GM23248 (cell line): ENCODE data around the gene NEMP2.

ENCODE experiments used
- EZH2 ChIP-seq: fragments of 200-600 bp; sonication (generic); IDR thresholded peaks from 2 replicates; pipeline ENCODE4 v1.6.1; 2018; ENCODE audit warnings: antibody characterized with exemption, mild to moderate bottlenecking; ENCODE audit not compliant: insufficient read depth, poor library complexity, severe bottlenecking
- EZH2phosphoT487 ChIP-seq: fragments of 200-600 bp; sonication (generic); IDR thresholded peaks from 2 replicates; pipeline ENCODE4 v1.6.1; 2018; ENCODE audit warnings: antibody characterized with exemption, moderate library complexity, mild to moderate bottlenecking, low read depth; ENCODE audit not compliant: insufficient read depth

DNA sequence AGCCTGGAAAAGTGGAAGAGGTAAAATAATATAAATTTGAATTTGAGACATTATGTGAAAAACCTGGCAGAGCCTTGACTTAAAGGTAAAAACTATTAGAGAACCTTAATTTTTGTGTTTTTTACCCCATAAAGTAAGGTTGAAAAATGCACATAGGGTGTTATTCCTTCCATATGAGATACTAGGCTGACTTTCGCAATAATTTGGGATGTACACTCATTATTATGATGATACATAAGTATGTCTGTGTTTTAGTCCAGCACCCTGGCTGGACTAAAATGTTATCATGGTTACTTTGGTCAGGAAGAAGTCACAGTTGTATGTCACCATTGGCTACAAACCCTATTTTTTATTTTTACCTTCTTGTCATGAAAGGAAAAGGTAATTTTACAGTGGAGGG, 19.8 kb downstream of the NEMP2 start:
- TF ChIP-seq EZH2phosphoT487 (no peak), EZH2 (no peak)
